Measurements from ENCODE around the gene OVAAL.
A peak's percentile ranks its signal among the peaks of the same experiment; 100 is the strongest.

OVAAL gene

DNA sequence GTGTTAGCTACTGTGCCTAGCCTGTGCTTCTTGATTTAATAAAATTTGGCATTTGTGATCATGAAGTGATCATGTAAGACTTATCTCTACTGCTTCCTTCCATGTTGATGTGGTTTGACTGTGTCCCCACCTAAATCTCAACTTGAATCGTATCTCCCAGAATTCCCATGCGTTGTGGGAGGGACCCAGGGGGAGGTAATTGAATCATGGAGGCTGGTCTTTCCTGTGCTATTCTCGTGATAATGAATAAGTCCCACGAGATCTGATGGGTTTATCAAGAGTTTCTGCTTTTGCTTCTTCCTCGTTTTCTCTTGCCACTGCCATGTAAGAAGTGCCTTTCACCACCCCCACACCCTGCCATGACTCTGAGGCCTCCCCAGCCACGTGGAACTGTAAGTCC is at the start of gene OVAAL:
Gene OVAAL, plus strand, starts transcription at position 301 of the 400 bp plus-strand sequence.
- POLR2A ChIA-PET, result no interaction called here
- CTCF ChIA-PET, result no interaction called here
- DNase-seq (ENCODE audit: extremely low spot score), result no peak
- TF ChIP-seq NFRKB (IDR thresholded peaks at IDR 0.05), result no peak
- TF ChIP-seq FOXK2 (IDR thresholded peaks at IDR 0.05), result no peak
- no peak for TF ChIP-seq LEF1 (IDR thresholded peaks at IDR 0.05; ENCODE audit: borderline replicate concordance)
- TF ChIP-seq CTBP1 (IDR thresholded peaks at IDR 0.05; ENCODE audit: borderline replicate concordance), result no peak
- TF ChIP-seq ZNF384 (IDR thresholded peaks at IDR 0.05), result no peak
- no peak for TF ChIP-seq L3MBTL2 (conservative IDR thresholded peaks at IDR 0.05)
- TF ChIP-seq PKNOX1 (IDR thresholded peaks at IDR 0.05), result no peak
- TF ChIP-seq TARDBP (IDR thresholded peaks at IDR 0.05), result no peak
- no peak for TF ChIP-seq FOXM1 (IDR thresholded peaks at IDR 0.05; ENCODE audit: borderline replicate concordance)
- TF ChIP-seq BHLHE40 (IDR thresholded peaks at IDR 0.05; ENCODE audit: borderline replicate concordance), result no peak
- TF ChIP-seq SUZ12 (IDR thresholded peaks at IDR 0.05), result no peak

GRCh38 chr1:180510882-180511281 is 47.9 kb upstream of the OVAAL start:
- ChIA-PET CTCF (interaction anchor here (0.8 kb wide), 1 partner anchor 10 kb away, joined by 3 read pairs; no protein-coding TSS in a partner anchor), POLR2A (interaction anchor here (1.3 kb wide), 1 partner anchor 9 kb away, joined by 8 read pairs; the partner anchor contains the start of gene ACBD6)
- TF ChIP-seq PKNOX1 (IDR thresholded peaks at IDR 0.05), result no peak
- DNase-seq (ENCODE audit: extremely low spot score), result no peak

- no peak for DNase-seq (ENCODE audit: extremely low spot score)
- TF ChIP-seq ELF4 (IDR thresholded peaks at IDR 0.05) (no peak), PKNOX1 (IDR thresholded peaks at IDR 0.05) (peak; percentile 87)
- ChIA-PET CTCF (no interaction called here), POLR2A (interaction anchor here (1.2 kb wide), 1 partner anchor 12 kb away, joined by 4 read pairs; no protein-coding TSS in a partner anchor)
Measured at GRCh38 chr1:180513531-180513930, 45.2 kb upstream of the OVAAL start.

DNA sequence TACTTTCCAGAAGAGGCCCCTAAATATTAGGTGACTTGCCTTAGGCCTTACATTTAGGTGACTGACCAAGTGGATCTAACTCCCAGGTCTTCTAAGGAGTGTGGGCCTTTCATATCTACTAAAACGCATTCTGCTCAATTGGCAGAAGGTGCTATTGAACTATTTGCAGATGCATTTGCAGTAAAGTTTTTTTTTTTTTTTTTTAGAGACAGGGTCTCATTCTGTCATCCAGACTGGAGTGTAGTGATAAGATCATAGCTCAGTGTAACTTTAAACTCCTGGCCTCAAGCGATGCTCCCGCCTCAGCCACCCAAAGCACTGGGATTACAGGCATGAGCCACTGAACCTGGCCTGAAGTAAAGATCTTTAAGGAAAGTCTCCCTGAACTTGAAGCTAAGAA is 43.4 kb upstream of the OVAAL start:
- no peak for DNase-seq (ENCODE audit: extremely low spot score)
- ChIA-PET POLR2A (interaction anchor here (1.0 to 8.9 kb wide), 2 partner anchors 9 to 13 kb away, joined by 3 to 46 read pairs; partner anchors contain the start of gene ACBD6), CTCF (interaction anchor here (0.9 to 2.8 kb wide), 10 partner anchors 10 to 675 kb away, joined by 3 to 18 read pairs (median 3); partner anchors contain the start of gene ACBD6)
- no peak for TF ChIP-seq BHLHE40 (IDR thresholded peaks at IDR 0.05; ENCODE audit: borderline replicate concordance)
- 0 out of 2 replicates have a peak, but pooled peaks have one; percentile 22 for TF ChIP-seq ZNF384 (IDR thresholded peaks at IDR 0.05)

- POLR2A ChIA-PET, result interaction anchor here (0.6 to 8.9 kb wide), 3 partner anchors 9 to 13 kb away, joined by 3 to 46 read pairs (median 3); partner anchors contain the start of gene ACBD6
- TF ChIP-seq FOXM1 (IDR thresholded peaks at IDR 0.05; ENCODE audit: borderline replicate concordance) (no peak), NFRKB (IDR thresholded peaks at IDR 0.05) (no peak), ZNF384 (IDR thresholded peaks at IDR 0.05) (no peak), ARNT (IDR thresholded peaks at IDR 0.05) (no peak), CTBP1 (IDR thresholded peaks at IDR 0.05; ENCODE audit: borderline replicate concordance) (no peak), SP1 (IDR thresholded peaks at IDR 0.05) (no peak), PKNOX1 (IDR thresholded peaks at IDR 0.05) (no peak), BHLHE40 (IDR thresholded peaks at IDR 0.05; ENCODE audit: borderline replicate concordance) (no peak), L3MBTL2 (conservative IDR thresholded peaks at IDR 0.05) (no peak), LEF1 (IDR thresholded peaks at IDR 0.05; ENCODE audit: borderline replicate concordance) (no peak), TARDBP (IDR thresholded peaks at IDR 0.05) (no peak), SUZ12 (IDR thresholded peaks at IDR 0.05) (no peak)
- CTCF ChIA-PET, result interaction anchor here (0.5 to 2.8 kb wide), 11 partner anchors 10 to 674 kb away, joined by 3 to 18 read pairs (median 3); partner anchors contain the start of gene ACBD6
- peak; percentile 86 for DNase-seq (ENCODE audit: extremely low spot score)
Measured at GRCh38 chr1:180515857-180516388, 42.8 kb upstream of the OVAAL start.

- DNase-seq (ENCODE audit: extremely low spot score), result no peak
- CTCF ChIA-PET, result no interaction called here
- no peak for TF ChIP-seq BHLHE40 (IDR thresholded peaks at IDR 0.05; ENCODE audit: borderline replicate concordance)
- TF ChIP-seq L3MBTL2 (conservative IDR thresholded peaks at IDR 0.05), result no peak
- TF ChIP-seq TARDBP (IDR thresholded peaks at IDR 0.05), result no peak
- TF ChIP-seq NFRKB (IDR thresholded peaks at IDR 0.05), result no peak
- TF ChIP-seq ARNT (IDR thresholded peaks at IDR 0.05), result no peak
- TF ChIP-seq HDGF (IDR thresholded peaks at IDR 0.05; ENCODE audit: borderline replicate concordance), result no peak
- TF ChIP-seq SUZ12 (IDR thresholded peaks at IDR 0.05), result no peak
- TF ChIP-seq PKNOX1 (IDR thresholded peaks at IDR 0.05), result no peak
- no peak for TF ChIP-seq CTBP1 (IDR thresholded peaks at IDR 0.05; ENCODE audit: borderline replicate concordance)
- no peak for TF ChIP-seq SP1 (IDR thresholded peaks at IDR 0.05)
- POLR2A ChIA-PET, result interaction anchor here (8.9 kb wide), 1 partner anchor 17 kb away, joined by 46 read pairs; the partner anchor contains the start of gene ACBD6
Measured at GRCh38 chr1:180519846-180520245, 38.9 kb upstream of the OVAAL start.
